HG03432 (cell line): ENCODE measurements around the gene KCTD18.

Experiments
- ATAC-seq: cut with Tn5 transposase; IDR thresholded peaks from one replicate; pipeline ENCODE4 v1.9.1; 2021; ENCODE audit warnings: mild to moderate bottlenecking, moderate library complexity; ENCODE audit not compliant: unreplicated experiment

KCTD18 gene

GRCh38 chr2:200509612-200510433 lies at the start of gene KCTD18:
KCTD18 (minus strand) TSS chr2:200510068; CDS start chr2:200507016, 3,052 bp downstream.
- ATAC-seq: peak; percentile 98

DNA sequence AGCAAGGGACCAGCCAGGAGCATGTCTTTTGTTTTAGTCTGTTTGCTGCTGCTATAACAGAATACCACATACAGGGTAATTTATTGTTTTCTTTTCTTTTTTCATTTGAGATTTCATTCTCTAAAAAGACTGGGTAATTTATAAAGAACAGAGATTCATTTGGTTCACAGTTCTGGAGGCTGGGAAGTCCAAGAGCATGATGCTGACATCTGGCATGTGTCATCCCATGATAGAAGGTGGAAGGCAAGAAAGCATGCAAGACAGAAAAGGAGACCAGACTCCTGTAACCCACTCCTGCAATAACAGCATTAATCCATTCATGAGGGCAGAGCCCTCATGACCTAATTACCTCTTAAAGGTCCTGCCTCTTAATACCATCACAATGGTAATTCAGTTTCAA lies 30.9 kb upstream of the KCTD18 start:
- no peak for ATAC-seq

DNA sequence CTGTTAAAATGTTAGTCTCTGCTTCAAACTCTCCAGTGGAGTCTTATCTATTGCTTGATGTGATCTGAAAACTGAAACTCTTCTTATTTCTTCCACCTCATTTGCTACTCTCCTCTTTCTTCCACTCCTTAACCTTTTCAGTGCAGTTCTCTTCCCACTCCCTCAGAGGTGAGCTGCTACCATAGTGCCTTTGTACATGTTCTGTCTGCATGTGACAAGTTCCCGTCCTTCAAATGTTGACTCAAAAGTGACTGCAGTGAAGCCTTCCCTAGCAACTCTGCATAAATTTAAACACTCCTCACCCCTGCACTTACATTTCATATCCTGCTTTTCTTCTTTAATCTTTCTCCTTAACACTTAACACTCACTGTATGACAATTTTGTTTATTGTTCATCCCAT lies 28.3 kb upstream of the KCTD18 start:
- no peak for ATAC-seq

DNA sequence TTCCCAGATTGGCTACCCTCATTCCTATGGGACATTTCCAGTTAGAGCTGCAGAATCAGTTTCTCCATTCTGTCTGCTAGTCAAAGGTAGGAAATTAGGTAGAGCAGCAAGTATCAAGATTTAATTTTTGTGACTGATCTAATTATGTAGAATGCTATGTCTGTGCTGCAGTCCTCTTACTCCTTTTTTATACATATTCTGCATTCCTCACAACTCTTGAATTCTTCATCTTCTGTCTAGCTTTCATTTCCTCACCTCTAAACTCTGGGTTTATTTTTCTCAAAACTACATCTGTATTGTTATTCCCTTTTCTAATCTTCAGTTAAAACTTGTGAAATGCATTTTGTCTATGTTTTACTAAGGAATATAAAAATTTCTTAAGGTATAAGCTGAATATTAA lies 24.7 kb upstream of the KCTD18 start:
- ATAC-seq: no peak

DNA sequence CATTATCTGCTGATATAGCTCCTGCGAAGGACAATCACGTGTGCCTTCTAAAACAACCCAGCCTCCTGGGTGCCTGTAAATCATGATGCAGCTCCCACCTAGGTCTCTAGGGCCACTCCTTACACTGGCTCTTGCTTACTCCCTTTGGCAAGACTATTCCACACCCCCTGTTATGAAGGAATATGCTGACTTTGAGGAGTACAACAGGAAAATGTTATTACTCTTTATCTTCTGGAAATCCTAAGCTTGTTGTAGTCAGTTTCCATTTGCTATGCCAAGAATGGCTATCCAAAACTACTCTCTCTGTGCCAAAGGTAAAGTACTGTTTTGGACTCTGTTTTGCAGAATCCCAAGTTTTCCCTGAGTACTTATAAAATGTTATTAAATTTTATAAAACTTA lies 23.9 kb upstream of the KCTD18 start:
- no peak for ATAC-seq

DNA sequence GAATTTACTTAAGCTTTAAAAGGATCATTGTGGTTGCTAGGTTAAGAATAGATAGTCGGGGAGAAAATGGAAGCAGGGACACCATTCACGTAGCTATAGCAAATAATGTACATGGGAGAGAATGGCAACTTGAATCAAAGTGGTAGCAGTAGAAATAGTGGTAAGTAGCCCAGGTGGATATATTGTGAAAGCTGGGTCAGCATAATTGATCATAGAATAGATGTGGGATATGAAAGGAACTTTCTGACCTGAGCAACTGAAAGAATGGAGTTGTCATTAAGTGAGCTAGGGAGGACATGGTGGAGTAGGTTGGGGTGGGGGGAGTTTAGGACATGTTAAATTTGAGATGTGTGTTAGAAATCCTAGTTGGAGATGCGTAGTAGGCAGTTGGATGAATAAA lies 18.4 kb upstream of the KCTD18 start:
- ATAC-seq: no peak

GRCh38 chr2:200525882-200526651 lies 16.2 kb upstream of the KCTD18 start, which contains the start of gene SGO2:
SGO2 (plus strand) TSS chr2:200526207; CDS start chr2:200532976, 6,769 bp downstream.
- ATAC-seq: peak; percentile 100

DNA sequence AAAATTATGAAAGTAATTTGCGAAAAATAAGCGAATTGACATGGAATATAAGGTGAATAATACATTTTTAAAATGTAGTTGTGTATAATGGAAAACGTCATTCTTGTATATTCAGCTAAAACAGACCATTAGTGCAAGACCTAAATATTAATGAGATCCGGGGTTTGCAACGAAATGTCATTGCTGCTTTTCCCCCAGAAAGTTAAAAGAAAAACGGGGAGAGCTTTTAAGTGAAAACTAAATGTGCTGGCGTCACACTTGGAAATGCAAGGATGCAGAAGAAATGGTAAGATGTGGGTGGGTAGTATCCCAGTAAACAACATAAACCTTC lies 15.6 kb upstream of the KCTD18 start:
- ATAC-seq: no peak

GRCh38 chr2:200525066-200525465 lies 15.2 kb upstream of the KCTD18 start:
- no peak for ATAC-seq

DNA sequence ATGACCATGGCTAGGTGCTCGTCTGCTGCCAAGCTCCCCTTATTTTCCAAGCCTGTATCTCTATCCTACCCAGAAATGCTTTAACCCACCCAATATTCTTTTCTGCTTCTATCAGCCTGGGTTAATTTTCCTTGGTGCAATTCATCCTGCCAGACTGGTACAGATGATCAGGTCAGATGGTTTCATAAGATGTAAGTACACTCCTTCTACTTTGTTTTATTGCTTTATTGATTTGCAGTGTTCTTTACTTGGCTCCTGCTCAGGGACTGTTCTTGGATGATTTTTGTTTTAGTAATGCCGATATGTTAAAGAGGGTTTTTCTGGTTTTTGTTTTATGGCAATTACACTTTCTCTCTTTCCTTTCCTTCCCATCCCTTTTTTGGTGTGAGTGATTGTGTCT lies 13.7 kb upstream of the KCTD18 start:
- ATAC-seq: no peak

DNA sequence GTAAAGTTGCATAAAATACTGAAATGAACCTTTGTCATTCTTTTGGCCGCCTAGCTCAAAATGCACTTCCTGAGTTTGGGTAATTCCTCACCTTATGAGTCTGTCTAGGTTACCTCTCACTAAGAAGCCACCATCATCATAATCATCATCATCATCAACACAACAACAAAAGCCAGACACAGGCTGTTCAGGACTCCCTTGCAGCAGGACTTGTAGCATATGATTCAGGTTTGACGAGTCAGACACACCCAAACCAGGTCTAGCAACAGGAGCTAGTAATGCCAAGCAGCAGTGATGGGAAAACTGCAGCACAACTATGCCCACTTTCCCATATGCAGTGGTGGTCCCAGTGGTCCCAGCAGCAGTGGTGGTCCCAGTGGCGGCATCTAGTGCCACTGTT lies 13.3 kb upstream of the KCTD18 start:
- no peak for ATAC-seq

GRCh38 chr2:200515155-200515554 lies 5.3 kb upstream of the KCTD18 start:
- no peak for ATAC-seq

- ATAC-seq: peak; percentile 10
Observed at GRCh38 chr2:200509235-200509611, 645 bp downstream of the KCTD18 start.

DNA sequence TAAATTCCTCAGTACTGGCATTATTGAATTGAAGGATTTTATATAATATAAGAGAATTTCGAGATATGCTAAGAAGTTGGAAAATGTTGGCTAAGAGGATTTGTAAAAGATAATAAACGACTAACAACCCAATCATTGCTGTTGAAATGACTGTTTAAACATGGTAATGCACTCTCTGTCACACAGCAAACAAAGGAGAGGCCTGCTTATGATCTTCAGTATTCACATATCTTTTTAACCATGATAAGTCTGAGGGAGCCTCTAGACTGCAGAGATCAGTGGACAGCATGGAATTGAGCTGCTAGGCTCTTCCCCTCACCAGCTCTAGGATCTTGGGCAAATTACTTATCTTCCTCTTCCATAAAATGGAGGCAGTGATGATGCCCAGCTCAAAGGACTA lies 2.7 kb downstream of the KCTD18 start:
- ATAC-seq: no peak

DNA sequence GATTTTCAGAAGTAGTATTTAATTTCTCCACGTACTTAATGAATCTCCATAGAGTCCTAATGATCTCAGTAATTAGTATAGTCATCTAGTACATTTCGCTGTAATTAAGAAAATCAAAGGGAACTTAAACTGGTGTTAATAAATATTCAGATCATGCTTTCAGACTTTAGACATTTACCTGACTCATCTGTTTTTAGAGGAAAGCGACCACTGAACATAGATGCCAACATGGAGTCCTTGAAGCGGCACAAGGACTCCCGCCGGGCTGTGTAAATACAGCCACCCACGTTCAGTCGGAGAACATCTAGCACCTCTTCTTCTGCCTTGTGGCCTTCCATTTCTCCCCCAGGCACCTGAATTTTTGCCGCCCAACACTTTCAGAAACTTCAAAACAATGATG lies 3.2 kb downstream of the KCTD18 start:
- no peak for ATAC-seq

GRCh38 chr2:200502196-200502595 lies 7.7 kb downstream of the KCTD18 start:
- ATAC-seq: no peak

- no peak for ATAC-seq
Observed at GRCh38 chr2:200498402-200499162, 11.3 kb downstream of the KCTD18 start.

DNA sequence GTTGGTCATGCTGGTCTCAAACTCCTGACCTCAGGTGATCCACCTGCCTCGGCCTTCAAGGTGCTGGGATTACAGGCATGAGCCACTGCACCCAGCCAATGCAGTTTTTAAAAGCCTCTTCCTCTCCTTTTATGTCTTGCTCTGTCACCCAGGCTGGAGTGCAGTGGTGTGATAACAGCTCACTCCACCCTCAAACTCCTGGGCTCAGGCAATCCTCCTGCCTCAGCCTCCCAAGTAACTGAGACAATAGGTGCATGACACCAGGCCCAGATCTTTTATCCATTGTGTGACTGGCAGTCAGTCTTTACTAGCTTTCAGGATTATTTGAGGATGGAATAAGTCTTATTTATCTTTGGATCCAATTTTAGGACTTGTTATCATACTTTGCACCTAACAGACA lies 13.2 kb downstream of the KCTD18 start:
- no peak for ATAC-seq

GRCh38 chr2:200494048-200494447 lies 15.8 kb downstream of the KCTD18 start:
- ATAC-seq: no peak

- ATAC-seq: no peak
Observed at GRCh38 chr2:200492656-200493055, 17.2 kb downstream of the KCTD18 start.

DNA sequence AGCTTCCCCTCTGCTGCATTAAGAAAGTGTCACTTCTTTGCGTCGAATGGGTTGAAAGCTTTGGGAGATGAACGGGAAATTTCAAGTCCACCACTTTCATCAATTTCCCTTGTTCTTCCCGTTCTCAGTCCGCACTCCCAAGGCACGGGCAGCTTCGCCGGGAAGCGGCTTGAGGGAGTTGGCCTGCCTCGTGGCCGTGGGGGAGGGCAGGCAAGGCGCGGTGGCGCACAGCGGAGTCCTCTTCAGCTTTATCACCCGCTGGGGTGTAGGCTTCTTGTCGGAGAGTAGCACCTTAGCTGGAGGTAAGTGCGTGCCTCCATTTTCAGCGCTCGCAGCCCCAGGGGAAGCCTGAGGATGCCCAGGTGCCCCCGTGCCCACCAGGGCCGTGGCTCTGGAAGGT lies 19.9 kb downstream of the KCTD18 start:
- ATAC-seq: no peak

DNA sequence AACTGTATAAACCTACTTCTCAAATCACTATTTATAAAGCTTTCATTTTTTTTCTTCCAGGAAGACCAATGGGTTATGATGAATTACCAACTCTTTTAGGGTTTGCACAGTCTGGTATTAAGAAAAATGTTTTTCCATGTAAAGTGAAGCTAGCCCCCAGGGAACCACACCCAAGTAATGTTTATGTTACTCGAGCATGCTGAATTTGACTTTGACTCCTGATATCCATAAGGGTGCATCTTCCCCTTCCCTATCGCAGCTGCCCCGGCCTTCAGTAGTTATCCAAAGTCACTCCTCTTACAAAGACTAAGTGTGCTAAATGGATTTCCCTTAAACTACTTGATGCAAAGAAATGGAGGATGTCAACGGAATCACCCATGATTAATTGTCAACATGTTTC lies 21.7 kb downstream of the KCTD18 start:
- no peak for ATAC-seq
